ENCODE data around the gene SGPP2.

The SGPP2 gene

GRCh38 chr2:222569826-222570225 lies 145.5 kb downstream of the SGPP2 start:
- TF ChIP-seq SIN3A (IDR thresholded peaks at IDR 0.05; ENCODE audit: borderline replicate concordance, insufficient read depth, low read length), result no peak
- TF ChIP-seq FOXP2 (optimal IDR thresholded peaks at IDR 0.05; ENCODE audit: borderline replicate concordance, extremely low read depth, extremely low read length, insufficient read depth), result no peak
- TF ChIP-seq, protein P1, sequence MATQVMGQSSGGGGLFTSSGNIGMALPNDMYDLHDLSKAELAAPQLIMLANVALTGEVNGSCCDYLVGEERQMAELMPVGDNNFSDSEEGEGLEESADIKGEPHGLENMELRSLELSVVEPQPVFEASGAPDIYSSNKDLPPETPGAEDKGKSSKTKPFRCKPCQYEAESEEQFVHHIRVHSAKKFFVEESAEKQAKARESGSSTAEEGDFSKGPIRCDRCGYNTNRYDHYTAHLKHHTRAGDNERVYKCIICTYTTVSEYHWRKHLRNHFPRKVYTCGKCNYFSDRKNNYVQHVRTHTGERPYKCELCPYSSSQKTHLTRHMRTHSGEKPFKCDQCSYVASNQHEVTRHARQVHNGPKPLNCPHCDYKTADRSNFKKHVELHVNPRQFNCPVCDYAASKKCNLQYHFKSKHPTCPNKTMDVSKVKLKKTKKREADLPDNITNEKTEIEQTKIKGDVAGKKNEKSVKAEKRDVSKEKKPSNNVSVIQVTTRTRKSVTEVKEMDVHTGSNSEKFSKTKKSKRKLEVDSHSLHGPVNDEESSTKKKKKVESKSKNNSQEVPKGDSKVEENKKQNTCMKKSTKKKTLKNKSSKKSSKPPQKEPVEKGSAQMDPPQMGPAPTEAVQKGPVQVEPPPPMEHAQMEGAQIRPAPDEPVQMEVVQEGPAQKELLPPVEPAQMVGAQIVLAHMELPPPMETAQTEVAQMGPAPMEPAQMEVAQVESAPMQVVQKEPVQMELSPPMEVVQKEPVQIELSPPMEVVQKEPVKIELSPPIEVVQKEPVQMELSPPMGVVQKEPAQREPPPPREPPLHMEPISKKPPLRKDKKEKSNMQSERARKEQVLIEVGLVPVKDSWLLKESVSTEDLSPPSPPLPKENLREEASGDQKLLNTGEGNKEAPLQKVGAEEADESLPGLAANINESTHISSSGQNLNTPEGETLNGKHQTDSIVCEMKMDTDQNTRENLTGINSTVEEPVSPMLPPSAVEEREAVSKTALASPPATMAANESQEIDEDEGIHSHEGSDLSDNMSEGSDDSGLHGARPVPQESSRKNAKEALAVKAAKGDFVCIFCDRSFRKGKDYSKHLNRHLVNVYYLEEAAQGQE (IDR thresholded peaks at IDR 0.05; ENCODE audit: insufficient read depth in 1 of 2, low read depth in 2 of 2, low read length in 2 of 2), result no peak
- TF ChIP-seq TAF1 (IDR thresholded peaks at IDR 0.05; ENCODE audit: borderline replicate concordance, insufficient read depth, low read length), result no peak
- TF ChIP-seq POLR2AphosphoS5 (IDR thresholded peaks at IDR 0.05; ENCODE audit: low read depth, low read length), result no peak

- TF ChIP-seq TAF1 (IDR thresholded peaks at IDR 0.05; ENCODE audit: borderline replicate concordance, insufficient read depth, low read length) (no peak), POLR2AphosphoS5 (IDR thresholded peaks at IDR 0.05; ENCODE audit: low read depth, low read length) (no peak), SIN3A (IDR thresholded peaks at IDR 0.05; ENCODE audit: borderline replicate concordance, insufficient read depth, low read length) (no peak), FOXP2 (optimal IDR thresholded peaks at IDR 0.05; ENCODE audit: borderline replicate concordance, extremely low read depth, extremely low read length, insufficient read depth) (no peak)
- TF ChIP-seq, protein P1 (IDR thresholded peaks at IDR 0.05; ENCODE audit: insufficient read depth in 1 of 2, low read depth in 2 of 2, low read length in 2 of 2), result no peak
These were observed 147.9 kb downstream of the SGPP2 start for GRCh38 chr2:222572264-222572721.

DNA sequence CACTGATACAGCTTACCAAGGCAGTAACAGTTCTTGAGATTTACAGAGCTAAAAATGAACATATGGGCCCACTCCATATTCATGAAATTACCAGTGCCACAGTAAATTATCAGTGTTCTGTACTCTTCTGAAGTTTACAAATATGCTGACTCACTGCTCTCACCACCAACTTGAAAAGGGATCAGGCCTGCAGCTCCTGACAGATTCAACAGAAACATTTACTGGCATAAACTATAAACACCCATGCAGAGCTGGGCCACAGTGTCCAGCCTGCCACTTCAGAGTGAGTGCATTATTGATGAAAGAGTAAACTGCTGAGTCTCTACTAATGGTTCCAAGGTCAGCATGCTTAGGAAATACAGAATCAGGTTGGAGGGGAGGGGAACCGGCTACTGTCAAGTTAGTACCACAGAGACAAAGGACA lies 148.4 kb downstream of the SGPP2 start:
- TF ChIP-seq SIN3A (IDR thresholded peaks at IDR 0.05; ENCODE audit: borderline replicate concordance, insufficient read depth, low read length) (no peak), POLR2AphosphoS5 (IDR thresholded peaks at IDR 0.05; ENCODE audit: low read depth, low read length) (no peak), TAF1 (IDR thresholded peaks at IDR 0.05; ENCODE audit: borderline replicate concordance, insufficient read depth, low read length) (no peak), FOXP2 (optimal IDR thresholded peaks at IDR 0.05; ENCODE audit: borderline replicate concordance, extremely low read depth, extremely low read length, insufficient read depth) (no peak)
- TF ChIP-seq, protein P1 (IDR thresholded peaks at IDR 0.05; ENCODE audit: insufficient read depth in 1 of 2, low read depth in 2 of 2, low read length in 2 of 2), result no peak

DNA sequence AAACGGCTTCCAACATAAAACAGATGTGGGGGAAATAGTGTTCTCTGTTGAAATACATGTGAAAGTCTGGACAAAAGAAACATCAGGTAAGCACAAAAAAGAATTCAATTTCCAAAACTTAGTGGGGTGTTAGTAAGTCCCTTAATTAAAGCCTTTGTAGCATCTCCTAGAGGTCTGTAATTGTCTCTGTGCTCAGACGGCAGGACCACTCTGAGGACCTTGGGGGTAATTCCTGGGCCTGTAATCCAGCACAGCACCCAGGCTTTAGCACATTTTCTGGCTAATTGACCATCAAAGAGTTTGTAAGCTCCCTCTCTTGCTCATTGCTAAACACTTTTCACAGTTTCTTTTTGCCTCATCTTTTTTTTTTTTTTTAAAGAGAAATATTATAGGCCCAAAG lies 151.3 kb downstream of the SGPP2 start:
- TF ChIP-seq TAF1 (IDR thresholded peaks at IDR 0.05; ENCODE audit: borderline replicate concordance, insufficient read depth, low read length), result no peak
- TF ChIP-seq, protein P1 (IDR thresholded peaks at IDR 0.05; ENCODE audit: insufficient read depth in 1 of 2, low read depth in 2 of 2, low read length in 2 of 2), result no peak
- TF ChIP-seq SIN3A (IDR thresholded peaks at IDR 0.05; ENCODE audit: borderline replicate concordance, insufficient read depth, low read length), result no peak

Data from PFSK-1 (cell line).